LNCaP clone FGC (cell line): Measurements from ENCODE around the gene LMBR1.
"Not testable (repeated sequence)": the region's sequence is repeated elsewhere in the genome, so short reads cannot be mapped to it uniquely, and the experiment has no call there.

Source experiments
- DNase-seq: peaks from one replicate; pipeline ENCODE4 v3.0.0-alpha.2; 2011; ENCODE audit warnings: low read depth
- H3K4me3 ChIP-seq: 2 replicates; pipeline ENCODE4 v1.5.1; 2011; ENCODE audit warnings: mild to moderate bottlenecking, low read depth, low read length, control low read depth
- TF ChIP-seq, protein P1 (sequence below): IDR thresholded peaks from 2 replicates; pipeline ENCODE4 v1.5.1; 2012; ENCODE audit warnings: mild to moderate bottlenecking; ENCODE audit not compliant: control insufficient read depth, insufficient read depth; ENCODE audit errors: extremely low read depth

The LMBR1 gene

DNA sequence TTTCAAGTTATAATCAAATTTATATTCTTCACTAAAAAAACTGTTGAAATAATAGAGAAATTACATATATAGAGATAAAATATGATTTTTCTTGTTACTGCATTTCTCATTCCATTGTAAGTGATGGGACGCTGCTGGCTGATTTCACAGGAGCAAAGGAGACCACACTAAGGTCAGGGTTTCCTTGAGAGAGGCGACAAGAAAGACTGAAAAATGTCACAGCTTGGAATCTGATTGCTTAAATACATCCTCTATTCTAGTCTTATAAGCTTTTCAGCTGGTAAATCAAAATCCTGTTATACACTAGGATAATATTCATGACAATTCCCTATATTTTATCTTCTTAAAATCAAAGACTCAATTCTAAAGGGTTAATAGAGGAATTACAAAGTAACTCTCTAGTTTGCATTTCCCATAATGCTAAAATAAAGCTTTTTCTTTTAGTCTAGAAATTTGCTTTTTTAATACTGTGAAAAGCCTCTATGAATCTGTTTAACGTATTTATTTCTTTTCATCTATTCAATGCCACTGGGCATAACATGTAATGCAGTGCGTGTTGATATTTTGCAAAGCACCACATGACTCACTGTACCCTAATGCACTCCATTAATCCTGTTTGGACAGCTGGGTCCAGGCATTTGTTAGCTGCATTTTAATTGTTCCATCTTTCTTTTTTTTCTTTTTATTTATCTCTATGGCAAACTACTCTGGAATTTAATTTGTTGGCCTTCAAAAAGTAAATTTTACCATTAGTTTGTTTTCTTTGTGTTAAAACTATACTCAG lies 170.7 kb downstream of the LMBR1 start:
- TF ChIP-seq, protein P1, sequence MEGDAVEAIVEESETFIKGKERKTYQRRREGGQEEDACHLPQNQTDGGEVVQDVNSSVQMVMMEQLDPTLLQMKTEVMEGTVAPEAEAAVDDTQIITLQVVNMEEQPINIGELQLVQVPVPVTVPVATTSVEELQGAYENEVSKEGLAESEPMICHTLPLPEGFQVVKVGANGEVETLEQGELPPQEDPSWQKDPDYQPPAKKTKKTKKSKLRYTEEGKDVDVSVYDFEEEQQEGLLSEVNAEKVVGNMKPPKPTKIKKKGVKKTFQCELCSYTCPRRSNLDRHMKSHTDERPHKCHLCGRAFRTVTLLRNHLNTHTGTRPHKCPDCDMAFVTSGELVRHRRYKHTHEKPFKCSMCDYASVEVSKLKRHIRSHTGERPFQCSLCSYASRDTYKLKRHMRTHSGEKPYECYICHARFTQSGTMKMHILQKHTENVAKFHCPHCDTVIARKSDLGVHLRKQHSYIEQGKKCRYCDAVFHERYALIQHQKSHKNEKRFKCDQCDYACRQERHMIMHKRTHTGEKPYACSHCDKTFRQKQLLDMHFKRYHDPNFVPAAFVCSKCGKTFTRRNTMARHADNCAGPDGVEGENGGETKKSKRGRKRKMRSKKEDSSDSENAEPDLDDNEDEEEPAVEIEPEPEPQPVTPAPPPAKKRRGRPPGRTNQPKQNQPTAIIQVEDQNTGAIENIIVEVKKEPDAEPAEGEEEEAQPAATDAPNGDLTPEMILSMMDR: no peak
- no peak overlapping the region for H3K4me3 ChIP-seq
- no peak for DNase-seq

DNA sequence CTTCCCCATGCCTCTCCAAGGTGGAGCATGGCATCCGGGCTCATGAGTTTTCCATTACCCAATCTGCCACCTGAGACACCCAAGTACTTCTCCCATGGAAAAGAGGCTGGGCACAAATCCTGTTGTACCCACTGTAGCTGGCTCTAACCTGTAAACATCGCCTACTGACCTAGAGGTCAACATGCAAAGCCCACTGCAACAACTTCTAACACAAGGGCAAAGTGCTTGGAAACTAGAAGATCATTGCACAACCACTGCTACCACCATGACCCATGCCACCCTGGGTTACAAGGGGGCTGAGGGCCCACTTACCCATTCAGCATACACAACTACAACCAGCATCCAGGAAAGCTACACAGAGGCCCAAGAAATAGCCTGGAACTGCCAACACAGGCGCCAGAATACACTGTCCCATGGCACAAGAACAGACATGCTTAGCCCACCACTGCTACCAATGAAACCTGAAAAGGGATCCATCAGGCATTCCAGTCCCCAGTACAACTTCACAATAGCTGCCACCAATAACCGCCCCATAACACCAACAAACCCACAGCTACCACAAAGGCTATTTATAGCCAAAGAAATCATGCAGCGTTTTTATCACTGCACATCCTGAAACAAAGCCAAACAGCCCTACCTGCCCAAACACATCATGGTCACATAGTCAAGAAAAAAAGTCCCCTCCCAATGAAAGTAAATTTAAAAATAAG lies 189.1 kb downstream of the LMBR1 start:
- no peak overlapping the region for H3K4me3 ChIP-seq
- TF ChIP-seq, protein P1: no peak
- DNase-seq: no peak

DNA sequence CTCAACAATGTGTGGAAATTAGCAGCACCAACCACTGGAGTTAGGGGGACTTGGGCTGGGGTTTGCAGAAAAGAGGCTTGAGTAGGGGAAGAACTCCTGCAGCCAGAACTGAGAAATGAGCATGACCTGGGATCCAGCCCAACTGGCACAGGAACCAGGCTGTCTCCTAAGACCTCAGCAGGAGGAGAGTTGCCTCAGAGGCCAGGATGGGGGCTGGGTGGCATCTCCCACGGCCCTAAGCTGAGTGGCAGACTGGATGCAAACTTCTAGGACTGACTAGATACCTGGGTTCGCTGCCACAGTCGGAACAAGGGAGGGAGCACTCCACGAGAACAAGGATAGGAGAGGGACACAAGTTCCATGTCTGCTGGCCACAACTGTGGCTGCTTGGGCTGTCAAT lies 189.8 kb downstream of the LMBR1 start:
- H3K4me3 ChIP-seq: no peak overlapping the region
- DNase-seq: no peak
- TF ChIP-seq, protein P1: no peak

DNA sequence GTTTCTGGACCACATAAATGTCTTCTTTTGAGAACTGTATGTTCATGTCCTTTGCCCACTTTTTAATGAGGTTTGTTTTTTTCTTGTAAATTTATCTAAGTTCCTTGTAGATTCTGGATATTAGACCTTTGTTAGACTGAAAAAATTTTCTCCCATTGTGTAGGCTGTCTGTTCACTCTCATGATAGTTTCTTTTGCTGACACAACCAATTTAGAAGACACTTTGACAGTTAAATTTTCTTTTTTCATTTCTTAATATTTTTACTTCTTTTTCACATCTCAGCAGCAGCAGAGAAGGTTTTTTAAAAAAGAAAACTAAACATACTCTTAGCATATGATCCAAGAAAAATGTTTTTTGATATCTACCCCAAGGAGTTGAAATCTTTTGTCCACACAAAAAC lies 190.6 kb downstream of the LMBR1 start:
- no peak overlapping the region for H3K4me3 ChIP-seq
- no peak for DNase-seq
- TF ChIP-seq, protein P1: no peak

DNA sequence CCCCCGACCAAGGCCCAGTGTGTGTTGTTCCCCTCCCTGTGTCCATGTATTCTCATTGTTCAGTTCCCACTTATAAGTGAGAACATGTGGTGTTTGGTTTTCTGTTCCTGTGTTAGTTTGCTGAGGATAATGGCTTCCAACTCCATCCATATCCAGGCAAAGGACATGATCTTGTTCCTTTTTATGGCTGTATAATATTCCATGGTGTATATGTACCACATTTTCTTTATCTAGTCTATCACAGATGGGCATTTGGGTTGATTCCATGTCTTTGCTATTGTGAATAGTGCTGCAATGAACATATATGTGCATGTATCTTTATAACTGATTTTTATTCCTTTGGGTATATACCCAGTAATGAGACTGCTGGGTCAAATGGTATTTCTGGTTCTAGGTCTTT lies 191.2 kb downstream of the LMBR1 start:
- H3K4me3 ChIP-seq, DNase-seq: not testable (repeated sequence)

DNA sequence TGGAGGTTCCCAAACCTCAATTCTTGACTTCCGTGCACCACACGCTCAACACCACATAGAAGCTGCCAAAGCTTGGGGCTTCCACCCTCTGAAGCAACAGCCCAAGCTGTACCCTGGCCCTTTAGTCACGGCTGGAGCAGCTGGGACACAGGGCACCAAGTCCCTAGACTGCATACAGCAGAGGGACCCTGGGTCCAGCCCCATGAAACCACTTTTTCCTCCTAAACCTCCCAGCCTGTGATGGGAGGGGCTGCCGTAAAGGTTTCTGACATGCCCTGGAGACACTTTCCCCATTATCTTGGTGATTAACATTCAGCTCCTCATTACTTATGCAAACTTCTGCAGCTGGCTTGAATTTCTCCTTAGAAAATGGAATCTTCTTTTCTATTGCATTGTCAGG lies 194.5 kb downstream of the LMBR1 start:
- DNase-seq, H3K4me3 ChIP-seq: not testable (repeated sequence)

DNA sequence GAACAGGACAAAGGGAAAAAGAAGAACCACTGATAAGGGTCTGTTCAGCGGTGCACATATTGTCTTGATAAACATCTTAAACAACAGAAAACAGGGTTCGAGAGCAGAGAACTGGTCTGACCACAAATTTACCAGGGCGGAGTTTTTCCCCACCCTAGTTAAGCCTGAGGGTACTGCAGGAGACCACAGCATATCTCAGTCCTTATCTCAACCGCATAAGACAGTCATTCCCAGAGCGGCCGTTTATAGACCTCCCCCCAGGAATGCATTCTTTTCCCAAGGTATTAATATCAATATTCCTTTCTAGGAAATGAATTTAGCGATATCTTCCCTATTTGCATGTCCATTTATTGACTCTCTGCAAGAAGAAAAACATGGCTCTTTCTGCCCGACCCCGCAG lies 195.7 kb downstream of the LMBR1 start:
- DNase-seq, H3K4me3 ChIP-seq: not testable (repeated sequence)

DNA sequence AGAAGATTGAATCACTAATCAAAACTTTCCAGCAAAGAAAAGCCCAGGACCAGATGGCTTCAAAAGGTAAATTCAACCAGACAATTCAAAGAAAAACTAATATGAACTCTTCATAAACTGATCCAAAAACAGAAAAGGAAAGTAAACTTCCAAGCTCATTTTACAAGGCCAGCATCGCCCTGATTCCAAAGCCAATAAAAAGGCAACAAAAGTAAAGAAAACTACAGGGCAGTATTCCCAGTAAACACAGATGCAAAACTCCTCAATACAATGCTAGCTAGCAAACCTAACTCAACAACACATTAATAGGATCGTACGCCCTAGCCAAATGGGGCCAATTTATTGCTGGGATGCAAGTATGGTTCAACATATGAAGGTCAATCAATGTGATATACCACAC lies 199.4 kb downstream of the LMBR1 start:
- DNase-seq: peak; percentile 84
- no peak overlapping the region for H3K4me3 ChIP-seq
- TF ChIP-seq, protein P1: no peak
